ENCODE measurements around the gene PCID2.

Gene PCID2

DNA sequence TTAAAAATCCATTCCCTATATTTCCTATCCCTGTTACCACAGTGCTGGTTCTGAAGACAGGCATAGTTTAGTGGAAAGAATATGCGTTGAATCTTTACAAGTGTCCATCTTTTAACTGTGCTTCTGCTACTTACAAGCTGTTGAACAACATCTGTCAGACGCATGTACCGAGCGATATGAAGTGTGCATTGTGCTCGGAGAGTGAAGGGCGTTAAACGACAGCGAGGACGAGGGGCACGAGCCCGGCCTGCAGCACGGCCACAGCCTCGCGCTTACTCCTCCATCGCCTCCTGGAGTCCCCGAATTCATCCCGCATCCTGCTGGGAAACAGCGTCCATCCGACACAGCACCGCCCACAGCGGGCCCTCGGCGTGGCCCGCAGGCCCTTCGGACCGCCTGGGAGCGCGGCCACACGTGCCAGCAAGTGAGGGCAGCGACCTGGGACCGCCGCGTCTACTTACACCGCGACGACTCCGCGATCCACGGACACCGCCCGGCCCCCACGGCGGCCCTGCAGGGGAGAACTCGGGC lies 514 bp downstream of the PCID2 start:
- Histone ChIP-seq H4K8ac (ENCODE audit: low read length) (peak overlapping the region; percentile 94), H2AFZ (ENCODE audit: low read depth, low read length) (peak overlapping the region; percentile 90), H3K4me3 (ENCODE audit: insufficient read depth in 1 of 2, low read depth in 1 of 2, low read length in 2 of 2) (peak overlapping the region; percentile 95 to 98), H3K27ac (ENCODE audit: low read length, poor library complexity, severe bottlenecking) (peak overlapping the region; percentile 36), H3K23ac (ENCODE audit: low read length in 2 of 2) (peak overlapping the region in 1 of 2 experiments; percentile 94), H3K4me1 (ENCODE audit: control insufficient read depth, insufficient read depth, low read depth, low read length) (peaks cover 8% of the 10 kb centered on the region), H3K27me3 (ENCODE audit: control insufficient read depth in 1 of 2, insufficient read depth in 1 of 2, low read length in 2 of 2) (no peaks in the 10 kb centered on the region), H3K9me3 (ENCODE audit: control insufficient read depth, low read length) (no peaks in the 10 kb centered on the region), H3K79me1 (replicated peaks; ENCODE audit: low read length, poor library complexity, severe bottlenecking) (peaks cover 15% of the 10 kb centered on the region), H2BK120ac (ENCODE audit: low read depth, low read length) (peak overlapping the region; percentile 52), H2BK12ac (ENCODE audit: low read length in 2 of 2) (peak overlapping the region in 1 of 2 experiments; percentile 91), H4K91ac (ENCODE audit: low read length) (peak overlapping the region; percentile 89), H3K18ac (ENCODE audit: low read depth in 1 of 2, low read length in 2 of 2) (peak overlapping the region; percentile 81 to 97), H3K4me2 (ENCODE audit: low read length, poor library complexity, severe bottlenecking) (peak overlapping the region; percentile 87), H3K9ac (ENCODE audit: low read length) (peak overlapping the region; percentile 98), H2BK15ac (ENCODE audit: low read depth, poor library complexity, severe bottlenecking) (peak overlapping the region; percentile 30), H3K14ac (ENCODE audit: low read length in 2 of 2) (peak overlapping the region in 1 of 2 experiments; percentile 96), H2AK5ac (ENCODE audit: low read length, severe bottlenecking) (no peak overlapping the region), H2BK5ac (ENCODE audit: low read depth, low read length, poor library complexity, severe bottlenecking) (no peak overlapping the region), H3K36me3 (ENCODE audit: control insufficient read depth in 1 of 2, insufficient read depth in 2 of 2, low read depth in 1 of 2, low read length in 2 of 2) (peaks cover 18 to 34% of the 10 kb centered on the region in 2 experiments), H3K4ac (ENCODE audit: low read depth in 1 of 2, low read length in 2 of 2) (peak overlapping the region in 1 of 2 experiments; percentile 85)
- DNase-seq = peak; percentile 77
- WGBS = under 1% methylated on average over 37 of the region's 44 CpGs

DNA sequence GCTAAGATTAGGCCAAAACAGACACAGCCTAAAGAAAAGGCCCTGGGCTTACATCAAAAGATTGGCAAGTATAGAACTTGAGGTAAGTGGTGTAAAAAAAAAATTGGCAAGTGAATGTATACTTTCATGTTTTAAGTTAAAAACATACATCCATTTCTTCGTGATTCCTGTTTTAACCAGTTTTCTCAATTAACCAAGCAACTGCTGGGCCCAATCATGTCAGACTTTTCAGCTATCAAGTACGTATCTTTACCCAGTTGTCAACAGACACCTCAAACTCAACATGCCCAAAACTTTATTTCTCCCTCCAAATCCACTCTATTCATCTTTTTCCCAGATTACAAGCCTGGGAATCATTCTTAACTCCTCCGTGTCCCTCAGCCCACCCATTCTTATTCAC lies 1.0 kb downstream of the PCID2 start:
- H3K36me3 ChIP-seq (ENCODE audit: control insufficient read depth in 1 of 2, insufficient read depth in 2 of 2, low read depth in 1 of 2, low read length in 2 of 2) = peaks cover 18 to 31% of the 10 kb centered on the region in 2 experiments
- peaks cover 8% of the 10 kb centered on the region for H3K4me1 ChIP-seq (ENCODE audit: control insufficient read depth, insufficient read depth, low read depth, low read length)
- DNase-seq = no peak
- H4K8ac ChIP-seq (ENCODE audit: low read length) = no peak overlapping the region
- H2BK5ac ChIP-seq (ENCODE audit: low read depth, low read length, poor library complexity, severe bottlenecking) = no peak overlapping the region
- no peak overlapping the region for H2AFZ ChIP-seq (ENCODE audit: low read depth, low read length)
- no peaks in the 10 kb centered on the region for H3K9me3 ChIP-seq (ENCODE audit: control insufficient read depth, low read length)
- peak overlapping the region in 1 of 2 experiments; percentile 98 for H3K4me3 ChIP-seq (ENCODE audit: insufficient read depth in 1 of 2, low read depth in 1 of 2, low read length in 2 of 2)
- H4K91ac ChIP-seq (ENCODE audit: low read length) = no peak overlapping the region
- H2BK12ac ChIP-seq (ENCODE audit: low read length in 2 of 2) = no peak overlapping the region
- no peak overlapping the region for H3K4ac ChIP-seq (ENCODE audit: low read depth in 1 of 2, low read length in 2 of 2)
- H3K27ac ChIP-seq (ENCODE audit: low read length, poor library complexity, severe bottlenecking) = no peak overlapping the region
- no peak overlapping the region for H2AK5ac ChIP-seq (ENCODE audit: low read length, severe bottlenecking)
- no peak overlapping the region for H3K14ac ChIP-seq (ENCODE audit: low read length in 2 of 2)
- no peak overlapping the region for H3K18ac ChIP-seq (ENCODE audit: low read depth in 1 of 2, low read length in 2 of 2)
- H3K4me2 ChIP-seq (ENCODE audit: low read length, poor library complexity, severe bottlenecking) = peak overlapping the region; percentile 87
- peak overlapping the region; percentile 98 for H3K9ac ChIP-seq (ENCODE audit: low read length)
- no peak overlapping the region for H2BK15ac ChIP-seq (ENCODE audit: low read depth, poor library complexity, severe bottlenecking)
- no peak overlapping the region for H2BK120ac ChIP-seq (ENCODE audit: low read depth, low read length)
- WGBS = 34% methylated on average over 3 of the region's 3 CpGs
- H3K23ac ChIP-seq (ENCODE audit: low read length in 2 of 2) = no peak overlapping the region
- no peaks in the 10 kb centered on the region for H3K27me3 ChIP-seq (ENCODE audit: control insufficient read depth in 1 of 2, insufficient read depth in 1 of 2, low read length in 2 of 2)
- H3K79me1 ChIP-seq (replicated peaks; ENCODE audit: low read length, poor library complexity, severe bottlenecking) = peaks cover 15% of the 10 kb centered on the region

DNA sequence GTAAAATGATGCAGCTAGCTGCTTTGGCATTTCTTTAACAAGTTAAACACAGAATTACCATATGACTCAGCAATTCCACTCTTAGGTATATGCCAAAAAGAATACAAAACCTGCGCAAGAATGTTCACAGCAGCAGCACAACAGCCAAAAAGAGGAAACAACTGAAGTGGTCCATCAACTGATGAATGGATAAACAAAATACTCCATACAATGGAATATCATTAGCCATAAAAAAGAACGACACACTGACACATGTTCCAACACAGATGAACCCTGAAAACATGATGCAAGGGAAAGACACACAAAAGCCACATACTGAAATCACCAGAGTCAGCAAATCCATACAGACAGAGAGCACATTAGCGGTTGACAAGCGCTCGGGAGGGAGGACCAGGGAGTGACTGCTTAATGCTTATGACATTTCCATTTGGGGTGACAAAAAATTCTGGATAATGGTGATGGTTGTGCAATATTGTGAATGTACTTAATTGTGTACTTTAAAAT lies 3.0 kb downstream of the PCID2 start:
- Histone ChIP-seq H2BK15ac (ENCODE audit: low read depth, poor library complexity, severe bottlenecking) (no peak overlapping the region), H3K4me2 (ENCODE audit: low read length, poor library complexity, severe bottlenecking) (no peak overlapping the region), H3K79me1 (replicated peaks; ENCODE audit: low read length, poor library complexity, severe bottlenecking) (peaks cover 19% of the 10 kb centered on the region), H2AFZ (ENCODE audit: low read depth, low read length) (no peak overlapping the region), H3K4me1 (ENCODE audit: control insufficient read depth, insufficient read depth, low read depth, low read length) (peaks cover 4% of the 10 kb centered on the region), H3K4me3 (ENCODE audit: insufficient read depth in 1 of 2, low read depth in 1 of 2, low read length in 2 of 2) (no peak overlapping the region), H2AK5ac (ENCODE audit: low read length, severe bottlenecking) (no peak overlapping the region), H3K36me3 (ENCODE audit: control insufficient read depth in 1 of 2, insufficient read depth in 2 of 2, low read depth in 1 of 2, low read length in 2 of 2) (peaks cover 15 to 16% of the 10 kb centered on the region in 2 experiments), H2BK120ac (ENCODE audit: low read depth, low read length) (no peak overlapping the region), H4K91ac (ENCODE audit: low read length) (no peak overlapping the region), H3K18ac (ENCODE audit: low read depth in 1 of 2, low read length in 2 of 2) (no peak overlapping the region), H3K27me3 (ENCODE audit: control insufficient read depth in 1 of 2, insufficient read depth in 1 of 2, low read length in 2 of 2) (no peaks in the 10 kb centered on the region), H3K23ac (ENCODE audit: low read length in 2 of 2) (no peak overlapping the region), H3K4ac (ENCODE audit: low read depth in 1 of 2, low read length in 2 of 2) (no peak overlapping the region), H3K9ac (ENCODE audit: low read length) (peak overlapping the region; percentile 13), H3K27ac (ENCODE audit: low read length, poor library complexity, severe bottlenecking) (no peak overlapping the region), H3K9me3 (ENCODE audit: control insufficient read depth, low read length) (no peaks in the 10 kb centered on the region), H2BK12ac (ENCODE audit: low read length in 2 of 2) (no peak overlapping the region), H2BK5ac (ENCODE audit: low read depth, low read length, poor library complexity, severe bottlenecking) (no peak overlapping the region), H3K14ac (ENCODE audit: low read length in 2 of 2) (no peak overlapping the region), H4K8ac (ENCODE audit: low read length) (no peak overlapping the region)
- 86% methylated on average over 5 of the region's 5 CpGs for WGBS
- DNase-seq = peak; percentile 44

DNA sequence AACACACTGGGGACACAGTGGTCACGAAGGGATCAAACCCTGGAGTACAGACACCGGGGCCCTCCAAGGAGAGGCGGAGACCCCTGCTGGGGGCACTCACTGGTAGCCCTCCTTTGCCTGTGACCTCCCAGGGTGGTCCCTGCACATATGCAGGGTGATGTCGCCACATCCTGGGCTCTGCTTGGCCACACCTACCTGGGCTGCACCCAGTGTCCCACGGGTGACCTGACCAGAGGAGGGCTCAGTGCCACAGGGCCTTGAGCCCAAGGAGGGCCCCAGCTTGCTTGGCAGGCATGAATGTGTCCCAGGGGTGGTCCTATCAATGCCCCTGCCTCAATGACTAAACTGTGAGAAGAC lies 4.1 kb downstream of the PCID2 start:
- Histone ChIP-seq H3K27ac (ENCODE audit: low read length, poor library complexity, severe bottlenecking) (no peak overlapping the region), H4K91ac (ENCODE audit: low read length) (peak overlapping the region; percentile 1), H2AFZ (ENCODE audit: low read depth, low read length) (no peak overlapping the region), H3K23ac (ENCODE audit: low read length in 2 of 2) (no peak overlapping the region), H2BK5ac (ENCODE audit: low read depth, low read length, poor library complexity, severe bottlenecking) (no peak overlapping the region), H3K4ac (ENCODE audit: low read depth in 1 of 2, low read length in 2 of 2) (no peak overlapping the region), H4K8ac (ENCODE audit: low read length) (peak overlapping the region; percentile 42), H3K79me1 (replicated peaks; ENCODE audit: low read length, poor library complexity, severe bottlenecking) (peaks cover 25% of the 10 kb centered on the region), H2AK5ac (ENCODE audit: low read length, severe bottlenecking) (no peak overlapping the region), H3K9me3 (ENCODE audit: control insufficient read depth, low read length) (no peaks in the 10 kb centered on the region), H3K14ac (ENCODE audit: low read length in 2 of 2) (no peak overlapping the region), H2BK12ac (ENCODE audit: low read length in 2 of 2) (peak overlapping the region in 1 of 2 experiments; percentile 31), H3K4me3 (ENCODE audit: insufficient read depth in 1 of 2, low read depth in 1 of 2, low read length in 2 of 2) (no peak overlapping the region), H2BK120ac (ENCODE audit: low read depth, low read length) (no peak overlapping the region), H3K36me3 (ENCODE audit: control insufficient read depth in 1 of 2, insufficient read depth in 2 of 2, low read depth in 1 of 2, low read length in 2 of 2) (peaks cover 17 to 27% of the 10 kb centered on the region in 2 experiments), H3K27me3 (ENCODE audit: control insufficient read depth in 1 of 2, insufficient read depth in 1 of 2, low read length in 2 of 2) (no peaks in the 10 kb centered on the region), H3K4me1 (ENCODE audit: control insufficient read depth, insufficient read depth, low read depth, low read length) (peaks cover 4% of the 10 kb centered on the region), H3K18ac (ENCODE audit: low read depth in 1 of 2, low read length in 2 of 2) (peak overlapping the region; percentile 26 to 40), H3K9ac (ENCODE audit: low read length) (no peak overlapping the region), H3K4me2 (ENCODE audit: low read length, poor library complexity, severe bottlenecking) (no peak overlapping the region), H2BK15ac (ENCODE audit: low read depth, poor library complexity, severe bottlenecking) (no peak overlapping the region)
- 66% methylated on average over 5 of the region's 5 CpGs for WGBS
- no peak for DNase-seq

All from mesenchymal stem cell (in vitro differentiated cells and primary cell).